B cell (primary cell): Measurements from ENCODE around the gene COL5A1. TPM values are rescaled to one million over a fixed set of nuclear protein-coding genes. Genes with fewer than 3 reads are reported as not detected.

Experiments used
- ATAC-seq: fragments of 200-7000 bp; cut with Tn5 transposase; one replicate; pipeline ENCODE4 v1.10.0; 2021; ENCODE audit warnings: low read depth, mild to moderate bottlenecking, moderate number of reproducible peaks, moderate library complexity
- CTCF ChIA-PET: fragments of 350-600 bp; sonication (Branson Sonifier 250); formaldehyde crosslinking; loops from one replicate; lab custom pipeline; 2021; ENCODE audit warnings: antibody characterized with exemption, inconsistent platforms; lab: Charles Lee
- POLR2A ChIA-PET: fragments of 350-600 bp; sonication (Branson Sonifier 250); formaldehyde crosslinking; loops from one replicate; lab custom pipeline; 2021; ENCODE audit warnings: antibody characterized with exemption; lab: Charles Lee
- DNase-seq: peaks from one replicate; pipeline ENCODE4 v3.0.0; 2013
- H2AFZ ChIP-seq: 2 replicates; pipeline ENCODE4 v1.6.1; 2012; ENCODE audit warnings: mild to moderate bottlenecking, low read depth, low read length; ENCODE audit not compliant: insufficient read depth, poor library complexity, severe bottlenecking
- H3K27ac ChIP-seq, 2 donors: 1 replicate in 1 of 2; 2 replicates in 1 of 2; pipeline ENCODE4 v1.5.1; 2012 to 2013; ENCODE audit warnings: low read length in 2 of 2, mild to moderate bottlenecking in 2 of 2, moderate library complexity in 1 of 2
- H3K27me3 ChIP-seq, 4 experiments: fragments of 200-600 bp in 1 of 4; sonication (generic) in 1 of 4; replicated peaks in 1 of 4; 1 replicate in 2 of 4; 2 replicates in 2 of 4; pipeline versions ENCODE4 v1.6.1 to v1.7.0; 2013 to 2016; ENCODE audit warnings: low read length in 3 of 4, mild to moderate bottlenecking in 2 of 4, mixed read lengths in 1 of 4, moderate library complexity in 1 of 4; ENCODE audit not compliant: insufficient read depth in 4 of 4, control insufficient read depth in 3 of 4; ENCODE audit errors: control extremely low read depth in 1 of 4
- H3K36me3 ChIP-seq, 2 experiments: replicated peaks in 1 of 2; 1 replicate in 1 of 2; 2 replicates in 1 of 2; pipeline versions ENCODE4 v1.6.1 to v1.7.1; 2013; ENCODE audit warnings: low read length in 1 of 2; ENCODE audit not compliant: insufficient read depth in 2 of 2, control insufficient read depth in 1 of 2; ENCODE audit errors: control extremely low read depth in 1 of 2, extremely low read depth in 1 of 2
- H3K4me1 ChIP-seq, 2 donors: fragments of 200-600 bp in 1 of 2; sonication (generic) in 1 of 2; 1 replicate in 1 of 2; 2 replicates in 1 of 2; pipeline versions ENCODE4 v1.5.1 to v1.6.1; 2013 to 2017; ENCODE audit warnings: low read length in 2 of 2; ENCODE audit not compliant: control insufficient read depth in 2 of 2, insufficient read depth in 2 of 2
- H3K4me2 ChIP-seq: replicated peaks from 2 replicates; pipeline ENCODE3; 2012; ENCODE audit warnings: mild to moderate bottlenecking, low read depth, low read length; ENCODE audit not compliant: poor library complexity, severe bottlenecking
- H3K4me3 ChIP-seq, 5 experiments: fragments of 200-600 bp in 1 of 5; sonication (generic) in 1 of 5; 1 replicate in 3 of 5; 2 replicates in 2 of 5; pipeline versions ENCODE4 v1.5.1 to v1.7.0; 2011 to 2016; ENCODE audit warnings: low read length in 4 of 5, mild to moderate bottlenecking in 4 of 5, low read depth in 2 of 5, control low read depth in 1 of 5, moderate library complexity in 1 of 5; ENCODE audit not compliant: insufficient read depth in 1 of 5; ENCODE audit errors: control extremely low read depth in 1 of 5, extremely low read depth in 1 of 5
- H3K79me2 ChIP-seq: fragments of 200-600 bp; sonication (generic); one replicate; pipeline ENCODE4 v1.6.0; 2016; ENCODE audit warnings: low read length; ENCODE audit not compliant: control insufficient read depth, insufficient read depth
- H3K9ac ChIP-seq: fragments of 200-600 bp; sonication (generic); 2 replicates; pipeline ENCODE4 v1.6.1; 2017; ENCODE audit warnings: mild to moderate bottlenecking, low read length, moderate library complexity
- H3K9me3 ChIP-seq, 3 donors: one replicate each; pipeline versions ENCODE4 v1.6.1 to v1.7.1; 2013; ENCODE audit warnings: low read length in 2 of 3; ENCODE audit not compliant: control insufficient read depth in 2 of 3, insufficient read depth in 1 of 3; ENCODE audit errors: control extremely low read depth in 1 of 3
- H4K20me1 ChIP-seq: 2 replicates; pipeline ENCODE4 v1.6.0; 2012; ENCODE audit warnings: mild to moderate bottlenecking, low read length; ENCODE audit not compliant: insufficient read depth, control insufficient read depth, poor library complexity, severe bottlenecking
- H3K27ac Mint-ChIP-seq: one replicate; pipeline ENCODE4 v1.8.0; 2021; ENCODE audit warnings: mixed read lengths
- H3K27me3 Mint-ChIP-seq: one replicate; pipeline ENCODE4 v1.8.0; 2021; ENCODE audit warnings: mixed read lengths
- H3K4me1 Mint-ChIP-seq: one replicate; pipeline ENCODE4 v1.8.0; 2021; ENCODE audit warnings: mixed read lengths
- H3K4me3 Mint-ChIP-seq: one replicate; pipeline ENCODE4 v1.8.0; 2021; ENCODE audit warnings: mixed read lengths
- H3K9me3 Mint-ChIP-seq: one replicate; pipeline ENCODE4 v1.8.0; 2022; ENCODE audit warnings: mixed read lengths; ENCODE audit not compliant: insufficient read depth
- EZH2 ChIP-seq: IDR thresholded peaks from 2 replicates; pipeline ENCODE4 v1.6.1; 2012; ENCODE audit warnings: borderline replicate concordance, low read depth, mild to moderate bottlenecking, moderate library complexity, low read length; ENCODE audit not compliant: insufficient read depth, poor library complexity, severe bottlenecking
- WGBS: methylation state at CpG from one replicate; pipeline ENCODE4 v1.1.5; 2013; ENCODE audit warnings: missing lambda C conversion rate; ENCODE audit not compliant: insufficient coverage; 5-methylcytosine and 5-hydroxymethylcytosine counted together
- intact Hi-C: fragments of 100-400 bp; cut with micrococcal nuclease; formaldehyde crosslinking; loops from one replicate; pipeline ENCODE4 v1.10.0; 2022
- polyA plus RNA-seq: library from polyadenylated mRNA; depleted of rRNA; stranded (reverse); fragments of >200 nt; gene quantifications from 2 replicates; pipeline ENCODE4 v1.2.3, GENCODE V29; 2012
- total RNA-seq, 2 donors: library from RNA; stranded (reverse); fragments of 120-200 nt in 1 of 2; gene quantifications; 1 replicate in 1 of 2; 2 replicates in 1 of 2; pipeline versions ENCODE4 v1.2.3 to v1.2.4, GENCODE V29; 2013 to 2022
- TF ChIP-seq, protein P1 (sequence below): fragments of 200-600 bp; IDR thresholded peaks from one replicate; pipeline ENCODE4 v1.8.0; 2022; ENCODE audit warnings: antibody characterized with exemption, mild to moderate bottlenecking

The COL5A1 gene
- total and polyA plus RNA-seq, 2 donors (not counting 1 experiment from before 2014, with no cell fraction given), result 0.06 TPM; not detected in 1

DNA sequence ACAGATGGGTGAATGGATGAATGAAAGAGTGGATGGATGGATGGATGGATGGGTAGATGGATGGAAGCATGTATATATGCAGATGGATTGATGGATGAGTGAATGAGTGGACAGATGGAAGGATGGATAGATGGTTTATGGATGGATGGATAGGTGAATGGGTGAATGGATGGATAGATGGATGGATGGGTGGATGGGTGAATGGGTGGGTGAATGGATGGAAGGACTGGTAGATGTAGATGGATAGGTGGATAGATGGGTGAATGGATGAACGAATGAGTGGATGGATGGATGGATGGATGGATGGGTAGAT, 85.1 kb downstream of the COL5A1 start:
- Histone ChIP-seq H4K20me1 (no peaks in the 10 kb centered on the region), H3K9me3 (peaks cover 0 to 21% (median 0%) of the 10 kb centered on the region in 3 donors), H3K27ac (no peak overlapping the region), H3K36me3 (no peaks in the 10 kb centered on the region), H3K79me2 (no peaks in the 10 kb centered on the region), H3K4me1 (peaks cover 21 to 26% of the 10 kb centered on the region in 2 donors), H3K9ac (no peak overlapping the region), H3K4me3 (no peak overlapping the region), H3K27me3 (peaks cover 0 to 7% (median 0%) of the 10 kb centered on the region in 4 experiments), H2AFZ (no peak overlapping the region), H3K4me2 (no peak overlapping the region)
- Mint-ChIP-seq H3K4me1 (peaks cover 12% of the 10 kb centered on the region), H3K9me3 (peaks cover 3% of the 10 kb centered on the region), H3K4me3 (no peak overlapping the region), H3K27me3 (peaks cover 10% of the 10 kb centered on the region), H3K27ac (no peak overlapping the region)
- TF ChIP-seq EZH2, result no peak
- TF ChIP-seq, protein P1, sequence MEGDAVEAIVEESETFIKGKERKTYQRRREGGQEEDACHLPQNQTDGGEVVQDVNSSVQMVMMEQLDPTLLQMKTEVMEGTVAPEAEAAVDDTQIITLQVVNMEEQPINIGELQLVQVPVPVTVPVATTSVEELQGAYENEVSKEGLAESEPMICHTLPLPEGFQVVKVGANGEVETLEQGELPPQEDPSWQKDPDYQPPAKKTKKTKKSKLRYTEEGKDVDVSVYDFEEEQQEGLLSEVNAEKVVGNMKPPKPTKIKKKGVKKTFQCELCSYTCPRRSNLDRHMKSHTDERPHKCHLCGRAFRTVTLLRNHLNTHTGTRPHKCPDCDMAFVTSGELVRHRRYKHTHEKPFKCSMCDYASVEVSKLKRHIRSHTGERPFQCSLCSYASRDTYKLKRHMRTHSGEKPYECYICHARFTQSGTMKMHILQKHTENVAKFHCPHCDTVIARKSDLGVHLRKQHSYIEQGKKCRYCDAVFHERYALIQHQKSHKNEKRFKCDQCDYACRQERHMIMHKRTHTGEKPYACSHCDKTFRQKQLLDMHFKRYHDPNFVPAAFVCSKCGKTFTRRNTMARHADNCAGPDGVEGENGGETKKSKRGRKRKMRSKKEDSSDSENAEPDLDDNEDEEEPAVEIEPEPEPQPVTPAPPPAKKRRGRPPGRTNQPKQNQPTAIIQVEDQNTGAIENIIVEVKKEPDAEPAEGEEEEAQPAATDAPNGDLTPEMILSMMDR, result no peak
- ChIA-PET CTCF (no interaction called here), POLR2A (no interaction called here)
- ATAC-seq (no peak), DNase-seq (no peak)
- intact Hi-C loops, result no loop called here
- WGBS, result 79% methylated on average over 1 of the region's 1 CpG

DNA sequence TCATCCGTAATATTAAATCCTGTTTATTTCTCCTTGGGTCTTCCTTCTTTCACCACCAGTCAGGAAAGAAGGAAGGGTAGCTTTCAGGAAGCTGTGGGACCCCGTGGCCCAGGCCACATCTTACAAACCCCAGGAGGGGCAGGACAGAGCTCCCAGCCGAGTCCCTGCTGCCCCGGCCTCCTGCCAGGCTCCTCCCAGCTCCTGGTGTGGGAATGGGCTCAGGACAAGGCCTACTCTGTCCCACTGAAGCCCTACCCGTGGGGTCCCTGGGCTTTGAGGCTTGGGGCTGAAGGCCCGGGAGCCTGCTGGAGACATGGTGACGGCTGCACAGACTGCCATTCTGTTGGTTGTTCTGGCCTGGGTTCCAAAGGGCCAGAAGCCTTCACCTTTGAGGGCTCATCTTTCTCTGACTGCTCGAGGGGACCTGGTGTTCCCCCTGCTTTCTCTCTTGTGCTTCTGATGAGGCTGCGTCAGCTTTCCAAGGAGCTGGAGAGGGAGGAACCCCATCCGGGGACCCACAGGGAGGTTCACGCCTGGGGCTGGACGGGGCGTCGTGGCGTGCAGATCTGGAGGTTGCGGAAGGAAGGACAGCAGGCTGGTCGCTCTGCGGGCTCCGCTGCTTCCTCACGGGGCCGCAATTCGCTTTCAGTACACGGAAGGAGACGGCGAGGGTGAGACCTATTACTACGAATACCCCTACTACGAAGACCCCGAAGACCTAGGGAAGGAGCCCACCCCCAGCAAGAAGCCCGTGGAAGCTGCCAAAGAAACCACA, 86.6 kb downstream of the COL5A1 start:
- H3K9ac ChIP-seq, result no peak overlapping the region
- WGBS, result 88% methylated on average over 28 of the region's 29 CpGs
- H3K4me1 ChIP-seq, result peaks cover 21 to 26% of the 10 kb centered on the region in 2 donors
- H2AFZ ChIP-seq, result no peak overlapping the region
- no peak overlapping the region for H3K27ac Mint-ChIP-seq
- peaks cover 10% of the 10 kb centered on the region for H3K4me1 Mint-ChIP-seq
- H3K27me3 ChIP-seq, result no peaks in the 10 kb centered on the region
- ChIA-PET CTCF (no interaction called here), POLR2A (no interaction called here)
- H3K36me3 ChIP-seq, result no peaks in the 10 kb centered on the region
- DNase-seq, result no peak
- H4K20me1 ChIP-seq, result no peaks in the 10 kb centered on the region
- H3K79me2 ChIP-seq, result no peaks in the 10 kb centered on the region
- peaks cover 6% of the 10 kb centered on the region for H3K27me3 Mint-ChIP-seq
- H3K27ac ChIP-seq, result no peak overlapping the region
- peaks cover 3% of the 10 kb centered on the region for H3K9me3 Mint-ChIP-seq
- TF ChIP-seq, protein P1, result no peak
- TF ChIP-seq EZH2, result no peak
- intact Hi-C loops, result no loop called here
- H3K9me3 ChIP-seq, result peaks cover 0 to 21% (median 0%) of the 10 kb centered on the region in 3 donors
- ATAC-seq, result no peak
- H3K4me3 Mint-ChIP-seq, result no peak overlapping the region
- H3K4me2 ChIP-seq, result no peak overlapping the region
- H3K4me3 ChIP-seq, result no peak overlapping the region
